Activated naive CD8-positive, alpha-beta T cell (primary cell): Measurements from ENCODE around the gene R3HDML.
"Not testable (repeated sequence)": the region's sequence is repeated elsewhere in the genome, so short reads cannot be mapped to it uniquely, and the experiment has no call there.

Experiments used
- H3K27ac Mint-ChIP-seq: one replicate; pipeline ENCODE4 v1.8.0; 2021; ENCODE audit warnings: mixed read lengths
- H3K27me3 Mint-ChIP-seq: one replicate; pipeline ENCODE4 v1.8.0; 2021; ENCODE audit warnings: mixed read lengths
- H3K36me3 Mint-ChIP-seq: one replicate; pipeline ENCODE4 v1.8.0; 2021; ENCODE audit warnings: mixed read lengths
- H3K4me1 Mint-ChIP-seq: one replicate; pipeline ENCODE4 v1.8.0; 2021; ENCODE audit warnings: low read depth, mixed read lengths
- H3K4me3 Mint-ChIP-seq: one replicate; pipeline ENCODE4 v1.8.0; 2021; ENCODE audit warnings: mild to moderate bottlenecking, mixed read lengths
- H3K9me3 Mint-ChIP-seq: one replicate; pipeline ENCODE4 v1.8.0; 2021; ENCODE audit warnings: low read depth, mixed read lengths

The R3HDML gene

DNA sequence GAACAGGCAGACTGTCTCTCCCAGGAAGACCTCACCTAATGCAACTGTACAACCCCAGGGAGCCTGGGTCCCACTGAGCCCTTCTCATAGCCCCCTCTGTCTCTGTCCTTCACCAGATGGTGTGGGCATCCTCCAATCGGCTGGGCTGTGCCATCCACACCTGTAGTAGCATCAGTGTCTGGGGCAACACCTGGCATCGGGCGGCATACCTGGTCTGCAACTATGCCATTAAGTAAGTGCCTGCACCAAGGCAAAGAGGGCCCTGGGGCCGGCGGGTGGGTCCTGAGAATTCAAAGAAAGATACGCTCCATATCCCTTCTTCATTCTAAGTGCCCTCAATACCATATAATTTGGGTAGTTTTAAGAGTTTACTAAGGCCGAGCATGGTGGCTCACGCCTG is 8.3 kb downstream of the R3HDML start:
- Mint-ChIP-seq H3K9me3 (no peaks in the 10 kb centered on the region), H3K4me1 (no peaks in the 10 kb centered on the region), H3K27ac (no peak overlapping the region), H3K36me3 (no peaks in the 10 kb centered on the region), H3K27me3 (no peaks in the 10 kb centered on the region), H3K4me3 (no peak overlapping the region)

DNA sequence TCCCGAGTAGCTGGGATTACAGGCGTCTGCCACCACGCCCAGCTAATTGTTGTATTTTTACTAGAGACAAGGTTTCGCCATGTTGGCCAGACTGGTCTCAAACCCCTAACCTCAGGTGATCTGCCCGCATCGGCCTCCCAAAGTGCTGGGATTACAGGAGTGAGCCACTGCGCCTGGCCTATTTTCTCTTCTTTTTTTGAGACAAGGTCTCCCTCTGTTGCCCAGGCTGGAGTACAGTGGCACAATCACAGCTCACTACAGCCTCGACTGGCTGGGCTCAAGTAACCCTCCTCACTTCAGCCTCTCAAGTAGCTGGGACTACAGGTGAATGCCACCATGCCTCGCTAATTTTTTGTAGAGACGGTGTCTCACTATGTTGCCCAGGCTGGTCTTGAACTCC is 9.1 kb downstream of the R3HDML start:
- not testable (repeated sequence) for H3K27ac Mint-ChIP-seq, H3K4me1 Mint-ChIP-seq

GRCh38 chr20:44348168-44348659 is 11.4 kb downstream of the R3HDML start:
- Mint-ChIP-seq H3K4me3 (no peak overlapping the region), H3K4me1 (peaks cover 5% of the 10 kb centered on the region), H3K27ac (no peak overlapping the region), H3K36me3 (no peaks in the 10 kb centered on the region), H3K9me3 (no peaks in the 10 kb centered on the region), H3K27me3 (no peaks in the 10 kb centered on the region)

More for the DNA sequence above, 9.1 kb downstream of the R3HDML start:
- not testable (repeated sequence) for H3K27me3 Mint-ChIP-seq, H3K9me3 Mint-ChIP-seq, H3K4me3 Mint-ChIP-seq, H3K36me3 Mint-ChIP-seq

- H3K27me3 Mint-ChIP-seq: no peaks in the 10 kb centered on the region
- peaks cover 5% of the 10 kb centered on the region for H3K4me1 Mint-ChIP-seq
- H3K4me3 Mint-ChIP-seq: no peak overlapping the region
- H3K36me3 Mint-ChIP-seq: no peaks in the 10 kb centered on the region
- H3K27ac Mint-ChIP-seq: no peak overlapping the region
- no peaks in the 10 kb centered on the region for H3K9me3 Mint-ChIP-seq
These were observed 12.5 kb downstream of the R3HDML start for GRCh38 chr20:44349349-44349748.

DNA sequence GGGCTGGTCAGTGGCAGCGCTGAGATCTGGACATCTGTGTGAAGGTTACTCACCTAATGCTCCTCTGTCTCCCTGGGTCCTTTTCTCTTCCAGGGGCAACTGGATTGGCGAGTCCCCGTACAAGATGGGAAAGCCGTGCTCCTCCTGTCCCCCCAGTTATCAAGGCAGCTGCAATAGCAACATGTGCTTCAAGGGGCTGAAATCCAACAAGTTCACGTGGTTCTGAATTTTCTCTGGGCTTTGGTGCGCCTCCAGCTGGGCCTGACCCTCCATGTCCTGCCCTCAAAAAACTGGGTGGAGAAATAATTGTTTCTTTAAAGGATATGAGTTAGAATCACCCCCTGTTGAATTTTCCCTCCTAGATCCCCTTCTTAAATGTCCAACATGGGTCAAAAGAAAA is 13.7 kb downstream of the R3HDML start:
- Mint-ChIP-seq H3K27ac (no peak overlapping the region), H3K4me3 (no peak overlapping the region), H3K27me3 (peaks cover 1% of the 10 kb centered on the region), H3K9me3 (no peaks in the 10 kb centered on the region), H3K36me3 (no peaks in the 10 kb centered on the region), H3K4me1 (peaks cover 5% of the 10 kb centered on the region)

- Mint-ChIP-seq H3K27ac (no peak overlapping the region), H3K36me3 (no peaks in the 10 kb centered on the region), H3K4me1 (peaks cover 5% of the 10 kb centered on the region), H3K4me3 (no peak overlapping the region), H3K9me3 (no peaks in the 10 kb centered on the region), H3K27me3 (peaks cover 1% of the 10 kb centered on the region)
These were observed 18.2 kb downstream of the R3HDML start for GRCh38 chr20:44354979-44355497.

DNA sequence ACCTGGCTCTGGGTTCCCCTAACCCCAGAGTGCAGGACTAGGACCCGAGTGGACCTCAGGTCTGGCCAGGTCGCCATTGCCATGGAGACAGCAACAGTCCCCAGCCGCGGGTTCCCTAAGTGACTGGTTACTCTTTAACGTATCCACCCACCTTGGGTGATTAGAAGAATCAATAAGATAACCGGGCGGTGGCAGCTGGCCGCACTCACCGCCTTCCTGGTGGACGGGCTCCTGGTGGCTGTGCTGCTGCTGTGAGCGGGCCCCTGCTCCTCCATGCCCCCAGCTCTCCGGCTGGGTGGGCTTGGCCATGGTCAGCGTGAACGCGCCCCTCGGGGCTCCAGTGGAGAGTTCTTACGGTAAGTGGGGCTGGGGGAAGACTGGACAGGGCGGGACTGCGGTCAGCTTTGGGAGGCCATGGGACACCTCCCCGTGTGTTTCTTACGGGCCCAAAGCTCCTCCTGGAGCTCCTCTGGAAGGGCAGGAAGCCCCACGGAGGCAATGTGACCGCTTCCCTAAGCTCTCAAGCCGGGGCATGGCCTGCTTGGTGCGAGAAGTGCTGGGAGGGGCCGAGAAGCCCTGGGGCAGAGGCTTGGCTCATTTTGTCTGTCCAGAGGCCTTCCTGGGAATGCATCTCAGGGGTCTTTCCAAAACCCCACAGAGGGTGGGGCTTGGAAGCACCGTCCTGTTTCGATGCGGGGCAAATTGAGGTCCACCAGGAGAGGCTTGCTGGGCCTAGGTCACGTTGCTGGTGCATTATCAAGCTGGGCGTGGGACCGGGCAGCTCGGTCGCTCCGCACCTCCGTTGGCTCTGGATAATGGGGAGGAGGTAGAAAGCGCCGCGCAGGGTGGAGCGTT is 18.9 kb downstream of the R3HDML start, which contains the start of gene HNF4A:
TSS of gene HNF4A (plus strand) at position 202 of the 855 bp plus-strand sequence. CDS start at position 308, 106 bp downstream.
- H3K4me3 Mint-ChIP-seq: no peak within 1 kb of the TSS
- H3K27me3 Mint-ChIP-seq: peaks cover 1% of the 10 kb centered on the region
- no peak within 1 kb of the TSS for H3K27ac Mint-ChIP-seq
- H3K4me1 Mint-ChIP-seq: peaks cover 5% of the 10 kb centered on the region
- H3K36me3 Mint-ChIP-seq: no peaks in the 10 kb centered on the region
- H3K9me3 Mint-ChIP-seq: no peaks in the 10 kb centered on the region

DNA sequence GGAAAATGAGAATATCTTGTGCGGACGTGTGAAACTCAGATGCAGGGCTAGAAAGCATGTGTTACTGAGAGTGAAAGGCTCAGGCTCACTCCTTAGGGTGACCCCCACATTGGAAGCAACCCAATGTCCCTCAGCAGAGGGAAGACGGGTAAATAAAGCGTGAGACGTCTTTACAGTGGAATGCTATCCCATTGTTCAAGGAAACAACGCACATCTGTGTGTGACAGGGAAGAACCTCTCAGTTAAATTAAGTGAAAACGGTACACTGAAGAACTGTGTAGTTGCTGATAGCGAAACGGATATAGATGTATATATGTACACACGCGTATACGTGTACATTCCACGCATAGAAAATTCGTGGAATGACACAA is 19.5 kb downstream of the R3HDML start:
- H3K27me3 Mint-ChIP-seq: peaks cover 1% of the 10 kb centered on the region
- no peaks in the 10 kb centered on the region for H3K9me3 Mint-ChIP-seq
- no peak overlapping the region for H3K27ac Mint-ChIP-seq
- H3K36me3 Mint-ChIP-seq: no peaks in the 10 kb centered on the region
- H3K4me1 Mint-ChIP-seq: peaks cover 5% of the 10 kb centered on the region
- no peak overlapping the region for H3K4me3 Mint-ChIP-seq

DNA sequence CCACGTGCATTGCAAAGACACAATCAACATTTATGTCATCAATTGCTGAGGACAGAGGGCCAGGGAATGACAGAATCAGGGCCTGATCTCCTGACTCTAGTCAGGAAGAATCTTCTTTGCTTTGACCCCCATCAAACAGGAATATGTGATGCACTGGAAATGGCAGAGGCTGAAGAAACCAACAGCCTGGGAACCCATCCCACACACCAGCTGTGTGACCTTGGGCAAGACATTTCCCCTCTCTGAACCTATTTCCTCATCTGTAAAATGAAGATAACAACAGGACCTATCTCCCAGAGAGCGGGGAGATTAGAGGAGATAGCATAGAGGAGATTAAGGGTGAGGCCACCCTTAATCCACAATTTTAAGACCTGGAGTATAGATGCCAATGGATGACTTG is 20.2 kb downstream of the R3HDML start:
- peaks cover 3% of the 10 kb centered on the region for H3K27me3 Mint-ChIP-seq
- no peak overlapping the region for H3K4me3 Mint-ChIP-seq
- no peaks in the 10 kb centered on the region for H3K9me3 Mint-ChIP-seq
- no peak overlapping the region for H3K27ac Mint-ChIP-seq
- H3K36me3 Mint-ChIP-seq: no peaks in the 10 kb centered on the region
- no peaks in the 10 kb centered on the region for H3K4me1 Mint-ChIP-seq

- H3K9me3 Mint-ChIP-seq: no peaks in the 10 kb centered on the region
- peaks cover 3% of the 10 kb centered on the region for H3K27me3 Mint-ChIP-seq
- H3K36me3 Mint-ChIP-seq: no peaks in the 10 kb centered on the region
- no peak overlapping the region for H3K4me3 Mint-ChIP-seq
- H3K27ac Mint-ChIP-seq: no peak overlapping the region
- no peaks in the 10 kb centered on the region for H3K4me1 Mint-ChIP-seq
These were observed 20.8 kb downstream of the R3HDML start for GRCh38 chr20:44357555-44358125.

DNA sequence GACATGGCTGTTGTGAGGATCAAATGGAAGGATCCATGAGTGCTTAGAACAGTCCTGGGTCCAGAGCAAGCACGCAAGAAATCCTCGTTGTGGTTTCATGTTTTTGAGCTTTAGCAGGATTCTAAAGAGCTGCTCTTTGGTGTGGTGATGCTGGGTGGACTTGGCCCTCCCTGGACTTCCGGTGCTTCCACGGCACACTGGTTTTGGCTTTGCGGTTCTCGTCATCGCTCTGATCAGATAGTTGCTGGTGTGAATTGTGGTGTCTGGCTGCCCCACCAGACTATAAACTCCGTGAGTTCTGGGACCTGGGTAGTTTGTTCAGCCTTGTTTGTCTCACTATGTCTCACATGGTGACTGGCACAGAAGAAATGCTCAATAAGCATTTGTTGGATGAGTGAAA is 21.9 kb downstream of the R3HDML start:
- Mint-ChIP-seq H3K4me3 (no peak overlapping the region), H3K36me3 (no peaks in the 10 kb centered on the region), H3K27me3 (peaks cover 3% of the 10 kb centered on the region), H3K4me1 (no peaks in the 10 kb centered on the region), H3K27ac (no peak overlapping the region), H3K9me3 (no peaks in the 10 kb centered on the region)

DNA sequence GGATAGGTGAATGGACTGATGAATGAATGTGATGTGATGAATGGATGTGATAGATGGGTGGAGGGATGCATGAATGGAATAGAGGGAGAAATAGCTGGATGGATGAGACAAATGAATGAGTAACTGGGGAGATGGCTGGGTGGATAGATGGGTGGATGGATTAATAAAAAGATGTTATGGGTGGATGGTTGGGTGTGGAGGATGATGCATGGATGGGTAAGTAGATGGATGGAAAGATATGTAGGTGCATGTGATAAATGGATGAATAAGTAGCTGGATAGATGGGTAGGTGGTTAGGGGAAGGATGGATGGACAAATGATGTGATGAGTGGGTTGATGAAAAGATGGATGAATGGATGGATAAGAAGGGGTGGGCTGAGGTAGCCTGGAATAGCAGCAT is 23.4 kb downstream of the R3HDML start:
- no peaks in the 10 kb centered on the region for H3K9me3 Mint-ChIP-seq
- H3K4me3 Mint-ChIP-seq: no peak overlapping the region
- no peaks in the 10 kb centered on the region for H3K4me1 Mint-ChIP-seq
- peaks cover 1% of the 10 kb centered on the region for H3K27me3 Mint-ChIP-seq
- no peak overlapping the region for H3K27ac Mint-ChIP-seq
- H3K36me3 Mint-ChIP-seq: no peaks in the 10 kb centered on the region

GRCh38 chr20:44361021-44361420 is 24.2 kb downstream of the R3HDML start:
- Mint-ChIP-seq H3K36me3 (no peaks in the 10 kb centered on the region), H3K27me3 (peaks cover 1% of the 10 kb centered on the region), H3K4me1 (no peaks in the 10 kb centered on the region), H3K4me3 (no peak overlapping the region), H3K9me3 (no peaks in the 10 kb centered on the region), H3K27ac (no peak overlapping the region)

DNA sequence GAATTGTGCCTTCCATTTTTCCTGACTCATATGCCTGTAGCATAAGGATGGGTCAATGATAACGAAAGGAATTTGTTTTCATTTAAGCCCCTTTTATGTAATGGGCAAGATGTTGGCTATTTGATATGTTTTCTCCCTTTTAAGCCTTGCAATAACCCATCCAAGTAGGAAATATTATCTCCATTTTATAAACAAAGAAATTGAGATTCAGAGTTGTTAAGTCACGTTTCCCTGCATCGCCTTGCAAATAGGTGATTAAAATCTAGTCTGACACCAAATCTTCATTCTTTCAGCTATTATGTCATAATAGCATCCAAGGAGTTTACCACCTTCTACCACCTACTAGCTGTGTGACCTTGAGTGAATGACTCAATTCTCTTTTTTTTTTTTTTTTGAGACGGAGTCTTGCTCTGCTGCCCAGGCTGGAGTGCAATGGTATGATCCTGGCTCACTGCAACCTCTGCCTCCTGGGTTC is 25.7 kb downstream of the R3HDML start:
- Mint-ChIP-seq H3K4me3 (no peak overlapping the region), H3K27ac (no peak overlapping the region), H3K9me3 (no peaks in the 10 kb centered on the region), H3K36me3 (no peaks in the 10 kb centered on the region), H3K27me3 (peaks cover 1% of the 10 kb centered on the region), H3K4me1 (no peaks in the 10 kb centered on the region)

GRCh38 chr20:44364068-44364467 is 27.2 kb downstream of the R3HDML start:
- H3K9me3 Mint-ChIP-seq: no peaks in the 10 kb centered on the region
- no peaks in the 10 kb centered on the region for H3K36me3 Mint-ChIP-seq
- H3K4me3 Mint-ChIP-seq: no peak overlapping the region
- H3K27me3 Mint-ChIP-seq: peaks cover 1% of the 10 kb centered on the region
- no peak overlapping the region for H3K27ac Mint-ChIP-seq
- H3K4me1 Mint-ChIP-seq: no peaks in the 10 kb centered on the region
